Astrocyte (in vitro differentiated cells and primary cell): ENCODE data around the gene RELN.

Experiments used
- EZH2 ChIP-seq: IDR thresholded peaks from 2 replicates; pipeline ENCODE4 v1.6.1; 2012; ENCODE audit warnings: mild to moderate bottlenecking, low read length, inconsistent platforms; ENCODE audit not compliant: insufficient read depth
- TF ChIP-seq, protein P1 (sequence below): IDR thresholded peaks from 2 replicates; pipeline ENCODE4 v1.5.1; 2011; ENCODE audit warnings: low read depth, mild to moderate bottlenecking, inconsistent platforms, low read length, moderate library complexity; ENCODE audit not compliant: insufficient read depth

- no peak for TF ChIP-seq EZH2
- TF ChIP-seq, protein P1, sequence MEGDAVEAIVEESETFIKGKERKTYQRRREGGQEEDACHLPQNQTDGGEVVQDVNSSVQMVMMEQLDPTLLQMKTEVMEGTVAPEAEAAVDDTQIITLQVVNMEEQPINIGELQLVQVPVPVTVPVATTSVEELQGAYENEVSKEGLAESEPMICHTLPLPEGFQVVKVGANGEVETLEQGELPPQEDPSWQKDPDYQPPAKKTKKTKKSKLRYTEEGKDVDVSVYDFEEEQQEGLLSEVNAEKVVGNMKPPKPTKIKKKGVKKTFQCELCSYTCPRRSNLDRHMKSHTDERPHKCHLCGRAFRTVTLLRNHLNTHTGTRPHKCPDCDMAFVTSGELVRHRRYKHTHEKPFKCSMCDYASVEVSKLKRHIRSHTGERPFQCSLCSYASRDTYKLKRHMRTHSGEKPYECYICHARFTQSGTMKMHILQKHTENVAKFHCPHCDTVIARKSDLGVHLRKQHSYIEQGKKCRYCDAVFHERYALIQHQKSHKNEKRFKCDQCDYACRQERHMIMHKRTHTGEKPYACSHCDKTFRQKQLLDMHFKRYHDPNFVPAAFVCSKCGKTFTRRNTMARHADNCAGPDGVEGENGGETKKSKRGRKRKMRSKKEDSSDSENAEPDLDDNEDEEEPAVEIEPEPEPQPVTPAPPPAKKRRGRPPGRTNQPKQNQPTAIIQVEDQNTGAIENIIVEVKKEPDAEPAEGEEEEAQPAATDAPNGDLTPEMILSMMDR: no peak
Observed at GRCh38 chr7:103679151-103680132, 310.0 kb downstream of the RELN start.
